Smooth muscle cell (in vitro differentiated cells): Measurements from ENCODE around the gene COL28A1. TPM values are rescaled to one million over a fixed set of nuclear protein-coding genes. Genes with fewer than 3 reads are reported as not detected.
A peak's percentile ranks its signal among the peaks of the same experiment; 100 is the strongest.

ENCODE experiments used
- DNase-seq: peaks from one replicate; lab custom pipeline; 2025; ENCODE audit not compliant: unreplicated experiment; lab: John Stamatoyannopoulos, UW
- H2AFZ ChIP-seq: fragments of 200-600 bp; sonication (generic); 2 replicates; pipeline ENCODE4 v1.6.0; 2016; ENCODE audit warnings: antibody characterized with exemption, low read depth, mild to moderate bottlenecking
- H3F3A ChIP-seq: fragments of 200-600 bp; sonication (generic); 2 replicates; pipeline ENCODE4 v1.6.0; 2017; ENCODE audit warnings: antibody characterized with exemption, low read depth
- H3K27ac ChIP-seq: fragments of 200-600 bp; sonication (generic); 2 replicates; pipeline ENCODE4 v1.5.1; 2016; ENCODE audit warnings: low read depth, mild to moderate bottlenecking
- H3K27me3 ChIP-seq: fragments of 200-600 bp; sonication (generic); 2 replicates; pipeline ENCODE4 v1.6.1; 2016; ENCODE audit warnings: low read depth, mild to moderate bottlenecking
- H3K36me3 ChIP-seq: fragments of 200-600 bp; sonication (generic); 2 replicates; pipeline ENCODE4 v1.5.1; 2016; ENCODE audit warnings: low read depth
- H3K4me1 ChIP-seq: fragments of 200-600 bp; sonication (generic); 2 replicates; pipeline ENCODE4 v1.5.1; 2016; ENCODE audit warnings: low read depth
- H3K4me2 ChIP-seq: fragments of 200-600 bp; sonication (generic); 2 replicates; pipeline ENCODE4 v1.6.0; 2016; ENCODE audit warnings: mild to moderate bottlenecking
- H3K4me3 ChIP-seq: fragments of 200-600 bp; sonication (generic); 2 replicates; pipeline ENCODE4 v1.5.1; 2016; ENCODE audit warnings: mild to moderate bottlenecking
- H3K79me2 ChIP-seq: fragments of 200-600 bp; sonication (generic); 2 replicates; pipeline ENCODE4 v1.6.0; 2016; ENCODE audit warnings: low read depth, mild to moderate bottlenecking
- H3K9ac ChIP-seq: fragments of 200-600 bp; sonication (generic); 2 replicates; pipeline ENCODE4 v1.6.0; 2016; ENCODE audit warnings: low read depth
- H3K9me3 ChIP-seq: fragments of 200-600 bp; sonication (generic); replicated peaks from 2 replicates; pipeline ENCODE4 v1.5.1; 2016; ENCODE audit warnings: low read depth
- H4K20me1 ChIP-seq: fragments of 200-600 bp; sonication (generic); 2 replicates; pipeline ENCODE4 v1.6.0; 2016; ENCODE audit warnings: low read depth
- CTCF ChIP-seq: fragments of 200-600 bp; sonication (generic); IDR thresholded peaks from 2 replicates; pipeline ENCODE4 v1.5.1; 2017; ENCODE audit warnings: borderline replicate concordance, mild to moderate bottlenecking, antibody characterized with exemption; ENCODE audit not compliant: insufficient read depth, poor library complexity, severe bottlenecking
- WGBS: methylation state at CpG from one replicate; pipeline ENCODE4 v1.1.7; 2016; ENCODE audit warnings: low lambda C conversion rate; 5-methylcytosine and 5-hydroxymethylcytosine counted together
- polyA plus RNA-seq: library from polyadenylated mRNA; unstranded; fragments of >200 nt; fragmentation: Nextera tagmentation; extraction: Ambion mirVana; gene quantifications from 2 replicates; pipeline ENCODE4 v1.2.1, GENCODE V29; 2016
- total RNA-seq: library from RNA; depleted of rRNA; stranded (reverse); fragments of >200 nt; gene quantifications from 2 replicates; pipeline ENCODE4 v1.2.3, GENCODE V29; 2014

Gene COL28A1
- total and polyA plus RNA-seq, 2 experiments from 2014 or later, result 0.13 TPM; not detected in 1

GRCh38 chr7:7568553-7568952, 32.9 kb upstream of the COL28A1 start:
- H3K27ac ChIP-seq, result no peak overlapping the region
- no peak for TF ChIP-seq CTCF
- no peak overlapping the region for H2AFZ ChIP-seq
- H3K9ac ChIP-seq, result no peak overlapping the region
- no peaks in the 10 kb centered on the region for H3K27me3 ChIP-seq
- no peaks in the 10 kb centered on the region for H3K9me3 ChIP-seq
- H3K4me3 ChIP-seq, result peak overlapping the region; percentile 83
- peaks cover 54% of the 10 kb centered on the region for H3K79me2 ChIP-seq
- H3K36me3 ChIP-seq, result no peaks in the 10 kb centered on the region
- H3K4me2 ChIP-seq, result peak overlapping the region; percentile 97
- H3K4me1 ChIP-seq, result peaks cover 17% of the 10 kb centered on the region
- no peak for DNase-seq
- WGBS, result 77% methylated on average over 4 of the region's 4 CpGs
- H3F3A ChIP-seq, result peaks cover 11% of the 10 kb centered on the region
- H4K20me1 ChIP-seq, result peaks cover 8% of the 10 kb centered on the region

- TF ChIP-seq CTCF, result no peak
- no peak overlapping the region for H2AFZ ChIP-seq
- peak overlapping the region; percentile 81 for H3K27ac ChIP-seq
- peak overlapping the region; percentile 83 for H3K4me3 ChIP-seq
- peak overlapping the region; percentile 91 for H3K9ac ChIP-seq
- peaks cover 11% of the 10 kb centered on the region for H3F3A ChIP-seq
- no peaks in the 10 kb centered on the region for H3K9me3 ChIP-seq
- 41% methylated on average over 2 of the region's 2 CpGs for WGBS
- no peaks in the 10 kb centered on the region for H3K36me3 ChIP-seq
- H3K4me1 ChIP-seq, result peaks cover 17% of the 10 kb centered on the region
- peak overlapping the region; percentile 97 for H3K4me2 ChIP-seq
- H3K27me3 ChIP-seq, result no peaks in the 10 kb centered on the region
- no peak for DNase-seq
- H4K20me1 ChIP-seq, result peaks cover 3% of the 10 kb centered on the region
- H3K79me2 ChIP-seq, result peaks cover 50% of the 10 kb centered on the region
These were observed 32.3 kb upstream of the COL28A1 start for GRCh38 chr7:7567898-7568531.

GRCh38 chr7:7566651-7567611, 31.3 kb upstream of the COL28A1 start, which contains the start of gene MIOS:
Gene MIOS, plus strand, starts transcription at chr7:7566884. Its CDS starts 5,592 bp downstream, at chr7:7572476.
- peak within 1 kb of the TSS; percentile 91 for H3K9ac ChIP-seq
- H3K4me2 ChIP-seq, result peak within 1 kb of the TSS; percentile 97
- TF ChIP-seq CTCF, result no peak
- no peaks in the 10 kb centered on the region for H3K9me3 ChIP-seq
- WGBS, result under 1% methylated on average over 87 of the region's 96 CpGs
- H3K4me1 ChIP-seq, result peaks cover 17% of the 10 kb centered on the region
- H3K36me3 ChIP-seq, result no peaks in the 10 kb centered on the region
- peak within 1 kb of the TSS; percentile 83 for H3K4me3 ChIP-seq
- H3K79me2 ChIP-seq, result peaks cover 39% of the 10 kb centered on the region
- peak within 1 kb of the TSS; percentile 88 for H2AFZ ChIP-seq
- H3K27ac ChIP-seq, result peak within 1 kb of the TSS; percentile 81
- H4K20me1 ChIP-seq, result peaks cover 3% of the 10 kb centered on the region
- H3K27me3 ChIP-seq, result no peaks in the 10 kb centered on the region
- peaks cover 13% of the 10 kb centered on the region for H3F3A ChIP-seq
- peak; percentile 52 for DNase-seq
